ENCODE results near the gene OIP5. TPM values are rescaled to one million over a fixed set of nuclear protein-coding genes. Genes with fewer than 3 reads are reported as not detected.

OIP5 gene
- total and polyA plus RNA-seq, 4 donors: 0.17 to 11.8 (median 1.1) TPM

- Histone ChIP-seq H3K4me1 (ENCODE audit: control insufficient read depth in 4 of 4, insufficient read depth in 4 of 4, low read length in 3 of 4) (peaks cover 2 to 21% (median 12%) of the 10 kb centered on the region in 4 donors), H3K9ac (ENCODE audit: low read depth in 1 of 2, low read length in 2 of 2) (no peak overlapping the region), H3K27ac (ENCODE audit: low read depth in 1 of 2, low read length in 2 of 2) (no peak overlapping the region), H3K4me3 (ENCODE audit: low read depth in 1 of 3, low read length in 3 of 3) (no peak overlapping the region), H3K9me3 (ENCODE audit: control insufficient read depth in 4 of 4, low read length in 3 of 4) (no peaks in the 10 kb centered on the region), H3K27me3 (ENCODE audit: control insufficient read depth in 4 of 4, insufficient read depth in 4 of 4, low read length in 3 of 4) (no peaks in the 10 kb centered on the region), H3K36me3 (ENCODE audit: control insufficient read depth in 4 of 4, insufficient read depth in 3 of 4, low read depth in 1 of 4, low read length in 3 of 4) (peaks cover 3 to 31% (median 20%) of the 10 kb centered on the region in 4 donors)
- WGBS: 94% methylated on average over 1 of the region's 1 CpG
- no peak for TF ChIP-seq FOXA1 (IDR thresholded peaks at IDR 0.05)
- no peak for TF ChIP-seq ATF3 (IDR thresholded peaks at IDR 0.05)
- TF ChIP-seq CTCF (IDR thresholded peaks at IDR 0.05; ENCODE audit: low read depth, low read length, missing input control): no peak
- TF ChIP-seq REST (IDR thresholded peaks at IDR 0.05): no peak
- no peak for TF ChIP-seq JUND (IDR thresholded peaks at IDR 0.05)
- TF ChIP-seq MAX (IDR thresholded peaks at IDR 0.05): no peak
- no peak for TF ChIP-seq ZBTB33 (IDR thresholded peaks at IDR 0.05)
- no peak for TF ChIP-seq HNF4G (IDR thresholded peaks at IDR 0.05)
- no peak for TF ChIP-seq GABPA (IDR thresholded peaks at IDR 0.05 in 1 of 2, conservative IDR thresholded peaks at IDR 0.05 in 1 of 2)
- TF ChIP-seq RAD21 (IDR thresholded peaks at IDR 0.05): no peak
- no peak for TF ChIP-seq EGR1 (IDR thresholded peaks at IDR 0.05; ENCODE audit: low read depth in 2 of 2)
- no peak for TF ChIP-seq YY1 (IDR thresholded peaks at IDR 0.05)
- no peak for TF ChIP-seq SP1 (IDR thresholded peaks at IDR 0.05)
- no peak for TF ChIP-seq FOXA2 (IDR thresholded peaks at IDR 0.05)
- no peak for TF ChIP-seq NR2F2 (IDR thresholded peaks at IDR 0.05)
- TF ChIP-seq RXRA (IDR thresholded peaks at IDR 0.05): no peak
- TF ChIP-seq TAF1 (conservative IDR thresholded peaks at IDR 0.05): no peak
- TF ChIP-seq HNF4A (conservative IDR thresholded peaks at IDR 0.05): no peak
- DNase-seq (ENCODE audit: low spot score): no peak
Observed at GRCh38 chr15:41281236-41281635, 51.2 kb downstream of the OIP5 start.
